ENCODE results near the gene SLC7A5. TPM values are rescaled to one million over a fixed set of nuclear protein-coding genes. Genes with fewer than 3 reads are reported as not detected.

The SLC7A5 gene
- total and polyA plus RNA-seq, 2 of the 13 experiments (the other 11 are each of a cell fraction or from before 2014, with no cell fraction given) = 79.6 to 155 TPM

GRCh38 chr16:87843678-87844105, 25.6 kb downstream of the SLC7A5 start (continued):
- TF ChIP-seq ATF5 (CRISPR knock-in tag; IDR thresholded peaks at IDR 0.05; ENCODE audit: low read depth) = no peak
- 0 out of 2 replicates have a peak, but pooled peaks have one; percentile 22 for TF ChIP-seq IKZF5 (CRISPR knock-in tag; IDR thresholded peaks at IDR 0.05)
- 0 out of 2 replicates have a peak, but pooled peaks have one; percentile 6 for TF ChIP-seq ATF7-NPFF (CRISPR knock-in tag; IDR thresholded peaks at IDR 0.05; ENCODE audit: low read depth)
- TF ChIP-seq AGO2 (optimal IDR thresholded peaks at IDR 0.05; ENCODE audit: low read depth, low read length) = peak; percentile 58
- no peak for TF ChIP-seq ISX (CRISPR knock-in tag; conservative IDR thresholded peaks at IDR 0.05)
- TF ChIP-seq THAP11 (CRISPR knock-in tag; IDR thresholded peaks at IDR 0.05) = no peak
- TF ChIP-seq E2F1 (CRISPR knock-in tag; IDR thresholded peaks at IDR 0.05) = no peak
- TF ChIP-seq ZMAT3 (CRISPR knock-in tag; conservative IDR thresholded peaks at IDR 0.05) = no peak
- TF ChIP-seq ZBTB33 (CRISPR knock-in tag; IDR thresholded peaks at IDR 0.05) = peak; percentile 51
- TF ChIP-seq ZSCAN25 (CRISPR knock-in tag; IDR thresholded peaks at IDR 0.05) = no peak
- no peak for TF ChIP-seq ZNF724P (CRISPR knock-in tag; IDR thresholded peaks at IDR 0.05; ENCODE audit: borderline replicate concordance)
- TF ChIP-seq ZBTB43 (CRISPR knock-in tag; conservative IDR thresholded peaks at IDR 0.05) = no peak
- no peak for TF ChIP-seq GLI4 (CRISPR knock-in tag; IDR thresholded peaks at IDR 0.05; ENCODE audit: borderline replicate concordance)
- TF ChIP-seq ZNF556 (CRISPR knock-in tag; IDR thresholded peaks at IDR 0.05; ENCODE audit: borderline replicate concordance) = 0 out of 2 replicates have a peak, but pooled peaks have one; percentile 0
- 0 out of 2 replicates have a peak, but pooled peaks have one; percentile 34 for TF ChIP-seq ZNF329 (CRISPR knock-in tag; IDR thresholded peaks at IDR 0.05; ENCODE audit: low read depth)
- TF ChIP-seq ZNF260 (CRISPR knock-in tag; IDR thresholded peaks at IDR 0.05; ENCODE audit: borderline replicate concordance, low read depth) = no peak
- peak; percentile 23; the same call in 1 of the 2 replicates for TF ChIP-seq ZNF280B (CRISPR knock-in tag; IDR thresholded peaks at IDR 0.05; ENCODE audit: borderline replicate concordance)
